H9 (cell line): Measurements from ENCODE around the gene MOB3B. TPM values are rescaled to one million over a fixed set of nuclear protein-coding genes. Genes with fewer than 3 reads are reported as not detected.

Source experiments
- DNase-seq: peaks from one replicate; pipeline ENCODE4 v3.0.0-alpha.2; 2017
- H2AFZ ChIP-seq: one replicate; pipeline ENCODE4 v1.6.1; 2013; ENCODE audit warnings: mild to moderate bottlenecking, low read length, control low read depth, moderate library complexity
- H2AK5ac ChIP-seq: 2 replicates; pipeline ENCODE4 v1.6.1; 2013; ENCODE audit warnings: low read length, control low read depth, mixed read lengths; ENCODE audit not compliant: insufficient read length
- H2BK120ac ChIP-seq: one replicate; pipeline ENCODE4 v1.6.1; 2013; ENCODE audit warnings: low read depth, mild to moderate bottlenecking, low read length, control low read depth, inconsistent platforms; ENCODE audit not compliant: poor library complexity, severe bottlenecking
- H2BK12ac ChIP-seq: 2 replicates; pipeline ENCODE4 v1.6.1; 2013; ENCODE audit warnings: low read length, control low read depth, mixed read lengths, low read depth; ENCODE audit not compliant: insufficient read length
- H2BK15ac ChIP-seq: 2 replicates; pipeline ENCODE4 v1.6.1; 2013; ENCODE audit warnings: low read depth, low read length, control low read depth
- H2BK20ac ChIP-seq: one replicate; pipeline ENCODE4 v1.6.1; 2013; ENCODE audit warnings: low read depth, mild to moderate bottlenecking, low read length, control low read depth, inconsistent platforms; ENCODE audit not compliant: poor library complexity, severe bottlenecking
- H2BK5ac ChIP-seq: 2 replicates; pipeline ENCODE4 v1.6.1; 2013; ENCODE audit warnings: low read length, control low read depth, mixed read lengths; ENCODE audit not compliant: insufficient read length
- H3K14ac ChIP-seq: 2 replicates; pipeline ENCODE4 v1.6.1; 2013; ENCODE audit warnings: low read length, control low read depth; ENCODE audit not compliant: insufficient read depth
- H3K18ac ChIP-seq: 2 replicates; pipeline ENCODE4 v1.6.1; 2013; ENCODE audit warnings: low read depth, mild to moderate bottlenecking, mixed read lengths, low read length, control low read depth; ENCODE audit not compliant: insufficient read length
- H3K23ac ChIP-seq: 2 replicates; pipeline ENCODE4 v1.6.1; 2013; ENCODE audit warnings: low read length, control low read depth, mixed read lengths, low read depth; ENCODE audit not compliant: insufficient read length
- H3K23me2 ChIP-seq: 2 replicates; pipeline ENCODE4 v1.6.1; 2013; ENCODE audit warnings: low read depth, mild to moderate bottlenecking, mixed read lengths, low read length, control low read depth; ENCODE audit not compliant: insufficient read length, poor library complexity, severe bottlenecking
- H3K27ac ChIP-seq: 2 replicates; pipeline ENCODE4 v1.5.1; 2013; ENCODE audit warnings: low read length, control low read depth, mixed read lengths, low read depth; ENCODE audit not compliant: insufficient read length
- H3K27me3 ChIP-seq: 2 replicates; pipeline ENCODE4 v1.6.1; 2013; ENCODE audit warnings: low read length, control low read depth, inconsistent platforms; ENCODE audit not compliant: insufficient read depth
- H3K4ac ChIP-seq: 2 replicates; pipeline ENCODE4 v1.6.1; 2013; ENCODE audit warnings: low read depth, mild to moderate bottlenecking, control low read depth, inconsistent platforms, low read length, moderate library complexity
- H3K4me1 ChIP-seq: 2 replicates; pipeline ENCODE4 v1.6.1; 2013; ENCODE audit warnings: low read length, control low read depth, inconsistent platforms; ENCODE audit not compliant: insufficient read depth
- H3K4me2 ChIP-seq: 2 replicates; pipeline ENCODE4 v1.6.1; 2013; ENCODE audit warnings: low read length, control low read depth, mixed read lengths; ENCODE audit not compliant: insufficient read length, insufficient read depth
- H3K56ac ChIP-seq: 2 replicates; pipeline ENCODE4 v1.6.1; 2013; ENCODE audit warnings: low read depth, mild to moderate bottlenecking, mixed read lengths, low read length, control low read depth; ENCODE audit not compliant: insufficient read length
- H3K79me1 ChIP-seq: 2 replicates; pipeline ENCODE4 v1.6.1; 2013; ENCODE audit warnings: low read depth, mild to moderate bottlenecking, moderate library complexity, low read length, control low read depth, inconsistent platforms; ENCODE audit not compliant: insufficient read depth, poor library complexity, severe bottlenecking
- H3K79me2 ChIP-seq: 2 replicates; pipeline ENCODE4 v1.6.1; 2013; ENCODE audit warnings: low read length, control low read depth, inconsistent platforms; ENCODE audit not compliant: insufficient read depth
- H3K9ac ChIP-seq: 2 replicates; pipeline ENCODE4 v1.6.1; 2013; ENCODE audit warnings: low read length, control low read depth, mixed read lengths; ENCODE audit not compliant: insufficient read length; ENCODE audit errors: extremely low read depth
- H3K9me3 ChIP-seq: one replicate; pipeline ENCODE4 v1.6.1; 2013; ENCODE audit warnings: low read depth, low read length, inconsistent platforms; ENCODE audit not compliant: control insufficient read depth
- H3T11ph ChIP-seq: one replicate; pipeline ENCODE4 v1.6.1; 2013; ENCODE audit warnings: mild to moderate bottlenecking, low read length, control low read depth, inconsistent platforms
- H4K20me1 ChIP-seq: one replicate; pipeline ENCODE4 v1.6.1; 2013; ENCODE audit not compliant: control insufficient read depth, insufficient read length, insufficient read depth
- H4K5ac ChIP-seq: 2 replicates; pipeline ENCODE4 v1.6.1; 2013; ENCODE audit warnings: low read depth, mild to moderate bottlenecking, mixed read lengths, low read length, control low read depth; ENCODE audit not compliant: insufficient read length
- H4K8ac ChIP-seq: replicated peaks from 2 replicates; pipeline ENCODE4 v1.6.1; 2013; ENCODE audit warnings: low read length, control low read depth, mixed read lengths, low read depth; ENCODE audit not compliant: insufficient read length
- H4K91ac ChIP-seq: 2 replicates; pipeline ENCODE4 v1.6.1; 2013; ENCODE audit warnings: low read depth, mild to moderate bottlenecking, moderate library complexity, mixed read lengths, low read length, control low read depth; ENCODE audit not compliant: insufficient read length
- H3K27ac Mint-ChIP-seq, 3 experiments: 2 replicates in 2 of 3; 3 replicates in 1 of 3; pipeline ENCODE4 v1.8.0; 2020 to 2021; ENCODE audit warnings: mixed read lengths in 3 of 3, mild to moderate bottlenecking in 1 of 3, moderate library complexity in 1 of 3
- H3K27me3 Mint-ChIP-seq: 2 replicates; pipeline ENCODE4 v1.8.0; 2021; ENCODE audit warnings: low read depth, mild to moderate bottlenecking, moderate library complexity, mixed read lengths
- H3K36me3 Mint-ChIP-seq, 3 experiments: 2 replicates in 2 of 3; 3 replicates in 1 of 3; pipeline ENCODE4 v1.8.0; 2020 to 2021; ENCODE audit warnings: low read depth in 3 of 3, mixed read lengths in 3 of 3; ENCODE audit not compliant: insufficient read depth in 1 of 3
- H3K4me1 Mint-ChIP-seq, 2 experiments: 2 replicates each; pipeline ENCODE4 v1.8.0; 2020; ENCODE audit warnings: mixed read lengths in 2 of 2
- H3K4me3 Mint-ChIP-seq, 2 experiments: 2 replicates in 1 of 2; 3 replicates in 1 of 2; pipeline ENCODE4 v1.8.0; 2020 to 2021; ENCODE audit warnings: mild to moderate bottlenecking in 2 of 2, mixed read lengths in 2 of 2, moderate library complexity in 1 of 2
- H3K9me3 Mint-ChIP-seq, 2 experiments: 2 replicates in 1 of 2; 3 replicates in 1 of 2; pipeline ENCODE4 v1.8.0; 2020; ENCODE audit warnings: mild to moderate bottlenecking in 2 of 2, mixed read lengths in 2 of 2, moderate library complexity in 1 of 2
- WGBS: extraction: QIAGEN DNeasy Blood & Tissue Kit; methylation state at CpG from one replicate; pipeline ENCODE4 v1.1.7; 2013; ENCODE audit warnings: missing lambda C conversion rate, low lambda C conversion rate, mixed read lengths; ENCODE audit not compliant: insufficient read length; ENCODE audit errors: extremely low coverage; 5-methylcytosine and 5-hydroxymethylcytosine counted together
- total RNA-seq: library from RNA; stranded (reverse); gene quantifications from 2 replicates; pipeline ENCODE4 v1.2.1, GENCODE V29; 2021
- TF ChIP-seq, protein P1 (sequence below): fragments of 200-600 bp; sonication (generic); conservative IDR thresholded peaks from 3 replicates; pipeline ENCODE4 v1.8.0; 2021; ENCODE audit warnings: antibody characterized with exemption, mild to moderate bottlenecking

MOB3B gene
- total RNA-seq, 1 experiment from 2014 or later: 9.8 TPM

DNA sequence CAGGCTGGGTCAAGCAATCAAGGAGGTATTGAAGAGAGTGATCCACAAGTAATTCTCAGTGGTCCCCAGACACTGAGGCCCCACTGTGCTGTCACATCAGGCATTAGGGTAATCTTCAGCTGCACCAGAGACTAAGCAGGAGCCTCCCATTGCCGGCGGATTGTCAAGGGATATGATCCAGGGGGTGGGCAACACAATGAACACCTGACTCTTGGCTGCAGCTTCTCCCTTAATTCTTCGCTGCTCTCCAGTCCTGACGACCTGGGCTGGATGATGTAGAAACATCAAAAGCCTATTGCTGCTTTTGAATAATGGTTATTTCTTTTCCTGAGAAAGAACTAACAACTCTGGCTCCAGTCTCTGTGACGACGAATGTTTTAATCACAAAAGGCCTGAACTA, 83.9 kb downstream of the MOB3B start:
- no peaks in the 10 kb centered on the region for H3K27me3 Mint-ChIP-seq
- no peak overlapping the region for H3K18ac ChIP-seq
- H3K14ac ChIP-seq: no peak overlapping the region
- H4K8ac ChIP-seq: no peak overlapping the region
- H2BK15ac ChIP-seq: no peak overlapping the region
- H3K27me3 ChIP-seq: no peaks in the 10 kb centered on the region
- H2BK120ac ChIP-seq: no peak overlapping the region
- peaks cover 33 to 40% of the 10 kb centered on the region in 2 experiments for H3K4me1 Mint-ChIP-seq
- H3K9ac ChIP-seq: no peak overlapping the region
- H2BK20ac ChIP-seq: no peak overlapping the region
- no peak overlapping the region for H3K4me3 Mint-ChIP-seq
- H3K9me3 ChIP-seq: no peaks in the 10 kb centered on the region
- no peaks in the 10 kb centered on the region for H3K23me2 ChIP-seq
- no peak overlapping the region for H2AFZ ChIP-seq
- H3K56ac ChIP-seq: no peak overlapping the region
- no peak overlapping the region for H2BK5ac ChIP-seq
- no peaks in the 10 kb centered on the region for H4K20me1 ChIP-seq
- peaks cover 0 to 4% (median 2%) of the 10 kb centered on the region in 3 experiments; a peak in 1 of 7 replicates for H3K36me3 Mint-ChIP-seq
- no peak overlapping the region for H2BK12ac ChIP-seq
- no peak overlapping the region for H3K23ac ChIP-seq
- TF ChIP-seq, protein P1, sequence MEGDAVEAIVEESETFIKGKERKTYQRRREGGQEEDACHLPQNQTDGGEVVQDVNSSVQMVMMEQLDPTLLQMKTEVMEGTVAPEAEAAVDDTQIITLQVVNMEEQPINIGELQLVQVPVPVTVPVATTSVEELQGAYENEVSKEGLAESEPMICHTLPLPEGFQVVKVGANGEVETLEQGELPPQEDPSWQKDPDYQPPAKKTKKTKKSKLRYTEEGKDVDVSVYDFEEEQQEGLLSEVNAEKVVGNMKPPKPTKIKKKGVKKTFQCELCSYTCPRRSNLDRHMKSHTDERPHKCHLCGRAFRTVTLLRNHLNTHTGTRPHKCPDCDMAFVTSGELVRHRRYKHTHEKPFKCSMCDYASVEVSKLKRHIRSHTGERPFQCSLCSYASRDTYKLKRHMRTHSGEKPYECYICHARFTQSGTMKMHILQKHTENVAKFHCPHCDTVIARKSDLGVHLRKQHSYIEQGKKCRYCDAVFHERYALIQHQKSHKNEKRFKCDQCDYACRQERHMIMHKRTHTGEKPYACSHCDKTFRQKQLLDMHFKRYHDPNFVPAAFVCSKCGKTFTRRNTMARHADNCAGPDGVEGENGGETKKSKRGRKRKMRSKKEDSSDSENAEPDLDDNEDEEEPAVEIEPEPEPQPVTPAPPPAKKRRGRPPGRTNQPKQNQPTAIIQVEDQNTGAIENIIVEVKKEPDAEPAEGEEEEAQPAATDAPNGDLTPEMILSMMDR: no peak
- H4K91ac ChIP-seq: no peak overlapping the region
- no peaks in the 10 kb centered on the region for H3K79me2 ChIP-seq
- H3K4me2 ChIP-seq: no peak overlapping the region
- H3K27ac ChIP-seq: no peak overlapping the region
- H3K4me1 ChIP-seq: no peaks in the 10 kb centered on the region; the same call in 1 of the 2 replicates
- H3K27ac Mint-ChIP-seq: peak overlapping the region in 1 of 3 experiments; percentile 27; a peak in 1 of 7 replicates
- H3K9me3 Mint-ChIP-seq: no peaks in the 10 kb centered on the region
- H4K5ac ChIP-seq: no peak overlapping the region
- no peaks in the 10 kb centered on the region for H3K79me1 ChIP-seq
- no peak for DNase-seq
- no peak overlapping the region for H2AK5ac ChIP-seq
- no peak overlapping the region for H3T11ph ChIP-seq
- H3K4ac ChIP-seq: no peak overlapping the region
- WGBS: no CpG with 5 or more reads among the region's 6 CpGs
